ENCODE results near the gene NRDC.

Gene NRDC, protein sequence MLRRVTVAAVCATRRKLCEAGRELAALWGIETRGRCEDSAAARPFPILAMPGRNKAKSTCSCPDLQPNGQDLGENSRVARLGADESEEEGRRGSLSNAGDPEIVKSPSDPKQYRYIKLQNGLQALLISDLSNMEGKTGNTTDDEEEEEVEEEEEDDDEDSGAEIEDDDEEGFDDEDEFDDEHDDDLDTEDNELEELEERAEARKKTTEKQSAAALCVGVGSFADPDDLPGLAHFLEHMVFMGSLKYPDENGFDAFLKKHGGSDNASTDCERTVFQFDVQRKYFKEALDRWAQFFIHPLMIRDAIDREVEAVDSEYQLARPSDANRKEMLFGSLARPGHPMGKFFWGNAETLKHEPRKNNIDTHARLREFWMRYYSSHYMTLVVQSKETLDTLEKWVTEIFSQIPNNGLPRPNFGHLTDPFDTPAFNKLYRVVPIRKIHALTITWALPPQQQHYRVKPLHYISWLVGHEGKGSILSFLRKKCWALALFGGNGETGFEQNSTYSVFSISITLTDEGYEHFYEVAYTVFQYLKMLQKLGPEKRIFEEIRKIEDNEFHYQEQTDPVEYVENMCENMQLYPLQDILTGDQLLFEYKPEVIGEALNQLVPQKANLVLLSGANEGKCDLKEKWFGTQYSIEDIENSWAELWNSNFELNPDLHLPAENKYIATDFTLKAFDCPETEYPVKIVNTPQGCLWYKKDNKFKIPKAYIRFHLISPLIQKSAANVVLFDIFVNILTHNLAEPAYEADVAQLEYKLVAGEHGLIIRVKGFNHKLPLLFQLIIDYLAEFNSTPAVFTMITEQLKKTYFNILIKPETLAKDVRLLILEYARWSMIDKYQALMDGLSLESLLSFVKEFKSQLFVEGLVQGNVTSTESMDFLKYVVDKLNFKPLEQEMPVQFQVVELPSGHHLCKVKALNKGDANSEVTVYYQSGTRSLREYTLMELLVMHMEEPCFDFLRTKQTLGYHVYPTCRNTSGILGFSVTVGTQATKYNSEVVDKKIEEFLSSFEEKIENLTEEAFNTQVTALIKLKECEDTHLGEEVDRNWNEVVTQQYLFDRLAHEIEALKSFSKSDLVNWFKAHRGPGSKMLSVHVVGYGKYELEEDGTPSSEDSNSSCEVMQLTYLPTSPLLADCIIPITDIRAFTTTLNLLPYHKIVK

DNA sequence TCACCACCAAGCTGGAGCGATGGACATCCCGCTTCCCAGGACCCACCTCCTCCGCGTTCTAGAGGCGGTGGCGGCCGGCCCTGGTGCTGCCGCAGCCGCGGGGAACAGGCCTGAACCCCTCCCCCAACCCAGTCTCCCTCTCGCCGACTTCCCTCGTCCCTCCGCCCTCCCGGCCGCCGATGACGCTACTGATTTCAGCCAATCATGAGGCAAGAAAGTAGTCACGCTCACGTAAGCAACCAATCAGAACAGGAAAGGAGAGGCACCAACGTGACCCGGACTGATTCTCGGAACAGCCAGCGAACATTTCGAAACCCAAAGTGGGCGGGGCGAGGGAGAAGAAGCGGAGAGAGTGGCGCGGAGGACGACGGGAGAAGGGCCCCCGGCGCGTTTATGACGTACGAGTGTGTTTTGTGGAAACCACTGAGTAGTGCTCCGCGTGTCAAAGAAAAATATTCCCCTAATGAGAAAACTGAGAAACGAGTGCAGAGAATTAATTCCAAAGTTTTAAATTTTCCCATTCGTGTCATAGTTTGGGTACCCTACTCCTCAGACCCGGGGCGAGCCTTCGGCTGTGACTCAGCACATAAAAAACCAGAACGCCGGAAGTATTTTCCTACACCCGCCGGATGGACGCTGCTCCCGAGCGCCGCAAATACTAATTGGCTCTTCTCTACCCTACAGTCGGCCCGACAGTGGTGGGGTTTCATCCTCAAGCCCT is at the start of gene NRDC:
TSS of gene NRDC (minus strand) at position 112 of the 721 bp plus-strand sequence. CDS start 112 bp downstream, outside the sequence.
- DNase-seq (ENCODE audit: low read depth in 2 of 2) = peak; percentile 99 to 100

DNA sequence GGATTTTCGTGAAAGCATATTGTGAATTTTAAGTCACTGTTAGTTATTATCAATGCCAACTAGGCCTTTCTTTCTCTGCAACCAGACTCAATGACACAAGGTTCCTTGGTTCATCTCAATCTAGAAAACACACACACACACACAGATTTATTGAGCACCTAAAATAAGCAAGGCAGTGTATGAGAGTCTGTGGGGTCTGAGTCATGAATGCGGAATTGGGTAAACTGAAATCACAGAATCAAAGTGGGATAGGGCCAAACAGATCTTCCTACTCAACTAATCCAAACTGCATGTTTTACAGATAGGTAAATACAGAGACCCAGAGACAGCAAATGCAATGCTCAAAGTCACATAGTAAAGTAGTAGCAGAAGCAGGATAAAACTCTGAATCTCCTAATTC is 48.5 kb upstream of the NRDC start:
- DNase-seq (ENCODE audit: low read depth in 2 of 2) = no peak

DNA sequence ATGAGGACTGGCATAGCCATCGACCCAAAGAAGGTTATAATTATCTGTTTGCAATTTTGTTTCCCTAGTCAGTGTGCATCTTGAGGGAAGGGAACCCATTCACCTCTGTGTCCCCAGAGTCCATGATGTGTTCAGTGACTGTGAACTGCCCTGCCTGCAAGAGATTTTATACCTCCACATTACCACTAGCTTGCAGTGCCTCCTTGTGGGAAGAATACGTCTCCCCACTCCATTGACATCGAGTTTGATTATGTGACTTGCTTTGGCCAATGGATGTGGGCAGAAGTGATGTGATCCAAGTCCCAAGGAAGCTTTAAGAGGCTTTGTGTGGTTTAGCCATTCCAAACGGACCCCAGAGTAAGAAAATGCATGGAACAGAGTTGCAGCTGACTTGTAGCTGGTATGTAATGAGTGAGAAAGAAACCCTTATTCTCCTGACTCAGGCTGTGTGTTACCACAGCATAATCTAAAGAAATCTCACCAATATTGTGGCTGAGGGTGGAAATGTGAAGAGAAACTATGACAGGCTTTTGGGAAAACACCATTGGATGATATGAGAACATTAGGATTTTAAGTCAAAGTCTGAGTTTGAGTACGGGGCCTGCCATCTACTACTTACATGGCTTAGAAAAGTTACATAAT is 47.8 kb upstream of the NRDC start:
- no peak for DNase-seq (ENCODE audit: low read depth in 2 of 2)

DNA sequence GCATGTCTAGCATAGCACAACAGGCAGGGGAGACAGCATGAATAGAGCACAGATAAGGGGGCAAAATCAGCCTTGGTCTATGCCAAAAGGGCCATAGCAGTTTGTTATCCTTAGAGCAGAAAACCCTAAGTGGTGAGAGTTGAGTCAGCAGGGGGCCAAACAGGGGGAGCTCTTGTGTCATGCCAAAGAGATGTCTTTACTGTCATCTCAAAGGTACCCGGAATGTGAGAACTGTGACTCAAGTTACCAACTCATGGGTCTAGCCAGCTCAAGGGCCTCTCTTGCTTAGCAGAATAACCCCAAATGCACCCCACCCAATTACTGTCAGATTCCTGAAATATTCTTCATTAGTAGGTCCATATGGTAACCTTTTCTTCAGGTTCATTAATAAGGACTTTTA is 45.9 kb upstream of the NRDC start:
- peak; percentile 31 to 38 for DNase-seq (ENCODE audit: low read depth in 2 of 2)

DNA sequence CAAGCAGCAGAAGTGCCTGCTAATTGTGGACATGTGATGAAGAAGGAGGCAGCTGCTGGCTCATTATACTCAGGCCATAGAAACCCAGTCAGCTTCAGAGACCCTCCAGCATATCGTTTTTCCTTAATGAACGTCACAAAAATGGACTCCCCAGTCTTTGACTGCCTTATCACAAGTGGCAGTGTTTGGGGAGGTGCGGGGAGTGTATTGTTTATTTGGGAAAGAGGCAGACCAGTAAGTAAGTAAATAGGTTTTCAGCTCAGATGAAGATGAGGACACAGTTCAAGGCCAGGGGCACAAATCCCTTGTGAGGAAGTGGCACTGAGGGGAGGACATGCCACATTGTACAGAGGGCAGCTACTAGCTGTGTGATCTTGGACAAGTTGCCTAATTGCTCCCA is 43.5 kb upstream of the NRDC start:
- no peak for DNase-seq (ENCODE audit: low read depth in 2 of 2)

DNA sequence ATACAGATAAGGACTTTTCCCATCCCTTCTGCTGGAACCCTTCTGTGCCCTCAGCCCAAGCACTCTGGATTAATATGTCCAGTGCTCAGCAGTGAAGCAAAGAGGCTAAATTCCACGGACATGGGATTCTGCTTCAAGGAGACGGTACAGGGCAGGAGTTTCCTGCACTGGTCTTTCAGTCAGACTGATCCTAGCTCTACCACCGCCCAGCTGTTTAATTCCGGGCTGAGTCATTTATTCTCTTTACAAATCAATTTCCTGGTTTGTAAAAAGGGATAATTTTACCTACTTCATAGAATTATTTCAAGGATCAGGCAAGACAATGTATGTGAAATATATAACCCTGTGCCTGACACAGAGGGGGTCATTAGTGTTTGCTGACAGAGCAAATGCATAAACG is 41.6 kb upstream of the NRDC start:
- no peak for DNase-seq (ENCODE audit: low read depth in 2 of 2)

DNA sequence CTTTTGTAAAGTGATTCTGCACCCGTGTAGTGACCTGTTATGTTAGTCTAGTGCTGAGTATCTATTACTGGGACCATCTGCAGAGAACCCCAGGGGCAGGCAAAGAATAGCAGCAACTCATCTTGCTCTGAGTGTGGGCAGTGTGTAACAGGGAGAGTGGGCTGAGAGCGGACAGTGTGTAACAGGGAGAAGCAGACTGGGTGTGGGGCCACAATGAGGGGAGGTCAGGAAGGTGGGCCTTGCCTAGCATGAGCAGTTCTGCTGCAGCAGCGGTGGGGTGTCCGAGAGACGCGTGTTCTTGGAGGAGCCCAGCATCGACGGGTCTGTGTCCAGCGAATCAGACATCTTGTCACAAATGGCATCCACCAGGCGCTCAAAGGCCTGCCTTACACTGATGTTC is 41.2 kb upstream of the NRDC start:
- DNase-seq (ENCODE audit: low read depth in 2 of 2) = no peak

DNA sequence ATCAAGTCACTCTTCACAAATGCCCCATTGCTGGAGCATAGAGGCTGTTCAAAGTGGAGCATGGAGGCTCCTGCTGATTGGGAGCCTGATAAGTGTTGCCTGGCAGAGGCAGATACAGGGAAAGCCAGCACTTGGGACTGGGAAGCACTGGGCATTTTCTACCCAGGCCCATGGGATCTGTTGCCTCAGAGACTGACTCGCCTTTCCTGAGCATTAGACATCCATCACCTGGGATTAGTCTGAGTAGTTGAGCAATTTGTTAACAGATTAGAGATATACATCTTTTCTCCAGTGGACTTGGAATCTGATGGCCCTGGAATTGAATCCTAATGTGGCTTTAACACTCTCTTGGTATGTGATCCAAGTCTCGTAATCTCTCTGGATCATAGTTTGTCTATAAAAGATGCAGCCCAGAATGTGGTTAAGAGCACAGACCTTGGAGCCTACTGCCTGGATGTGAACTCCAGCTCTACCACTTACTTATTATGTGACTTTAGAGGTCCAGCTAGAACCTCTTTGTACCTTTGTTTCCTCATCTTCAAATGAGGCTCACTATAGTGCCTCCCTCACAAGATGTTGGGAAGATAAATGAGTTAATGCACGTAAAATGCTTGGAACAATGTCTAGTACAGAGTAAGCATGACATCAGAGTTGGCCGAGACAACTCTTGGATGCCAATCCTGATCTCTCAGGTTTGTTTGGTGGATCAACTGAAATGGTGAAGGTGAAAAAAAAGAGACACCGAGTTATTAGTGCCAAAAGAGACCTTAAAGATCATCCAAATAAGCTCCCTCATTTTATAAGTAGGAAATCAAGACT is 38.3 kb upstream of the NRDC start:
- DNase-seq (ENCODE audit: low read depth in 2 of 2) = no peak

DNA sequence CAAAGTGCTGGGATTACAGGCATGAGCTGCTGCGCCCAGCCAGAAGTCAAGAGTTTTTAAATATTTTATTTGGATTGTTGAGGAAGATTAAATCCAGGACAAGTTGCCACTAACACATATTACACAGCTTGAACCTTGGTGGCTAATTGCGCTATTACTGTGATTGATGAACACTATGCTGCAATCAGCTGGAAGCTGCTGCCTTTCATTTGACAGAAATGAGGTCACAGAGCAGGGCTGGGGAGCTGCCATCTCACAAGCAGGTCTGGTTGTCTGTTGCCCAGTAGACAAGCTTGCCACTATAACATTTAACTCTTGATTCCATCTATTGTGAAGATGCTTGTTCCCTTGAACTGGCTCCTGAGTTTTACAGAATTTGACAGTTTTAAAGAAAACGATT is 37.4 kb upstream of the NRDC start:
- no peak for DNase-seq (ENCODE audit: low read depth in 2 of 2)

DNA sequence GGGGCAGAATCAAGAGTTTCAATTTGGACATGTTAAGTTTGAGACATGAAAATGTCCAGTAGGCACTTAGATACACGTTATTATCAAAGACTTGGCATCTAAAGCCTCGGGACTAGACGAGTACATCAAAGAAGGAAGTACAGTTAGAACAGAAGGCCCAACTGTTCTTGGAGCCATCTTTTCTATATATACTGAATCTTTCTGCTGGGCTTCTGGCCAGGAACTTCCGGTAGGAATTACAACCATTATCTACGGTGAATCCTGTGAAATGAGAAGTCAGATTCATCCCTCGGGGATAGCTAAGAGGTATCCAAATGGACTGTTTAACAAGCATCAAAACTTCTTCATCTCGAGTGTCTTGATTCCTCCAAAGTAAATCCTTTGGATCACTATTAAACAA is 34.4 kb upstream of the NRDC start:
- no peak for DNase-seq (ENCODE audit: low read depth in 2 of 2)

DNA sequence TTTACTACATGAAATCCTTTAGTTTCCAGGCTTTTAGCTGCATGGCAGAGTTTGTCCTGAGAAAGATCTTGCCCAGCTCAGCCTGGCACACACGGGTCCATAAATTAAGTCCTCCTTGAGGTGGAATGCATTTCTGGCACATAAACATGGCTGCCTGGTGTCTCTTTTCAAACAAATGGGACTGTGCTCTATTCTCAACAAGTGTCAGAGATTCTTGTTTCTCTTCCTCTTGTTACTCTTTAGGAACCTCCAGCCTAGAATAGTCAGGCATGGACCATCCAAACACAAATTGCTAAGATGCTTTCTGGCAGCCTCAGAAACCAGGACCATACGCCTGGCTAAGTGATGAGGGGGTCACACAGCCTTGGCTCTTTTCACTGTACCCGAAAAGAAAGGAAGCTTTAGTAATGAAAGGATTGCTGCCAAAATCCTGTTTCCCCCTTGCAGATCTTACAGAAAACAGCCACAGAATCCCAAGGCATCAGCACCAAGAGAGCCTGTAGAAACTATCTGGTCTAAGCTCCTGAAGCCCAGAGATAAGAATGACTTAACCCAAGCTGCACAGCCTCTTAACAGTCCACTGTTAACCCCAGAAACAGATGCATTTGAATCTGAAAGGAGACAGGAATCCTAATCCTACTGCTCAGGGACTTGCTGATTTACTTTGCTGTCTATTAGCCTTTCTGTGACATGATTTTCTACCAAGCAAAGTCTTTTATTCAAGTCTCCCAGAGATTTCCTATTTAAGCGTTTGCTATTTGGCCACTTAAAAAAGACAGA is 31.9 kb upstream of the NRDC start:
- no peak for DNase-seq (ENCODE audit: low read depth in 2 of 2)

DNA sequence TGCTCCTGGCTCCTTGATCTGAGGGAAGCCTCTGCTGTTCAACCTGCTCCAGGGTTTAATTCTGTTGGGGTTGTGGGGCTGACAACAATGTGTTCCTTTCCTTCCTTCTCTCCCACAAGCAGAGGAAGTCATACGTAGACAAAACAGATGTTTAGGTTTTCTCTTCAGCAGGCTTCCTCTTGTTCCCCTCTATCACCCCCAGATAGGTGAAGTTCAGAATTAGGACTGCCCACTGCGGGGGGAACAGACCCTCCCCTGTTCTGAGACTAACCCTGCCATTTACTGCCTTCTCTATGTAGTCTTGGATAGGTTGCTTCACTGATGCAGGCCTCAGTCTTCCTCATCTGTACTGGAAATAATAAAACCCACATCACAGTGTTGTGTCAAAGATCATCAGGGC is 30.0 kb upstream of the NRDC start:
- no peak for DNase-seq (ENCODE audit: low read depth in 2 of 2)

DNA sequence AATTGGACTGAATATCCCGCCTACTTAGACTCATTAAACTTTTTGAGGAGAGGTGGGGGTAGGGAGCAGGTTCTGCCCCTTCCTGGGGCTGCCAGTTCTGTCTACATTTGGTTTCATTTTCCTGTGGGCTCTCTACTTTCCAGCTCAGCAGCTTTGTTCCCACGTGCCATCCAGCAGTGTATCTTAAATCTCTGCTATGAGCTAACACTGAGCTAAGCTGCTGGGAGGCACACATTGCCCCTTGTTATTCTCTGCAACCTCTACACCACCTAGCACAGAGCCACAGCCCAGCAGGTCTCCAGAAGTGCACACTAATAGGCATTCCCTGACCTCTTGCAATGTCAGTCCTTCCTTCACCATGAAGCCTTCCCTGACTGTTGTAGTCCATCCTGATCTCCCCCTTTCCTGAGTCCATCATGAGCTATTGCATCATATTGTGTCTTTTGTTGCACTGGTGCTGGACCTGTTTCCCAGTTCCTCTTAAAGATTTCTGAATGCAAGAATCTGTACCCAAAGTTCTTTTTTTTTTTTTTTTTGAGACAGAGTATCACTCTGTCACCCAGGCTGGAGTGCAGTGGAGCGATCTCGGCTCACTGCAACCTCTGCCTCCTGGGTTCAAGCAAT is 28.7 kb upstream of the NRDC start:
- DNase-seq (ENCODE audit: low read depth in 2 of 2) = no peak

DNA sequence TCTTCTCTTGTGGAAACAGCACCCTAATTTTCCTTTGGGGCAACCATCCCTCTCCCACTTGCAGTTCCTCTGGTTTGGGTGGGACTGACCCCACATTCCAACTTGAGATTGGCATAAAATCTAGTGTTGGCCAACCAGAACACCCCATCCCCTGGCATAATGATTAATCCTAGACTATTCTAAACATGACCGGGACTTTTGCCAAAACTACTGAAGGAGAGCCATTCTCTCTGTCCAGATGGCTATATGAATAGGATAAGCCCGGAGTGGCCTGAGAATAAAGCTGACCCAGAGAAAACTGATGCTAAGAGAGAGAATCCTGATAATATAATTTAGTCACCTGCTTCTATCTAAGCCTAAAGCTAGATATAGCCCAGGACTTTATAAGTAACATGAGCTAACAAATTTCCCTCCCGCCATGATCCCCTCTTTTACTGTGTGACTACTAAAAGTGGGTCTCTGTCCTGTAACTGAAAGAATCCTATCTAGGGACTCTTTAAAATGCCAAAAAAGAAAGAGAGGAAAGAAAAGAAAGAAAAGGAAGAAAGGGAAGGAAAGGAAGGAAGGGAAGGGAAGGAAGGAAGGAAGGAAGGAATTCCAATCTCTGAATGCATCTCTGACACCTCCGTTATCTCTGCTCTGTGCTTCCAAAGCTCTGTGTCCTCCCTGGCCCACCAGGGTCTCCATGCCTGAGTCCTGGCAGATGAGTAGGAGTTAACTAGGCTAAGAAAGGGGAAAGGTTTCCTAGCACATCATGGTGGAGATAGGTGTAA is 28.0 kb upstream of the NRDC start:
- no peak for DNase-seq (ENCODE audit: low read depth in 2 of 2)

DNA sequence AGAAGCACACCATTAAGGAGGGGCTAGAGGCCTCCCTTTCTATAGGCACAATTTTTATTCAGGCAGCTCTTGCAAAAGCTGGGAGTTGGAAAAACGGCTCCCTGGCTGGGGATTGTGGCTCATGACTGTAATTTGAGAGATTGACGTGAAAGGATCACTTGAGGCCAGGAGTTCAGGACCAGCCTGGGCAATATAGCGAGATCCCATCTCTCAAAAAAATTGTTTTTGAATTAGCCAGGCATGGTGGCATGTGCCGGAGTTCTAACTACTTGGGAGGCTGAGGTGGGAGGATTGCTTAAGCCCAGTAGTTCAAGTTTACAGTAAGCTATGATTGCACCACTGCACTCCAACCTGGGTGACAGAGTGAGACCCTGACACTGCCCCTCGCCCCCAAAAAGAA is 23.9 kb upstream of the NRDC start:
- DNase-seq (ENCODE audit: low read depth in 2 of 2) = no peak

DNA sequence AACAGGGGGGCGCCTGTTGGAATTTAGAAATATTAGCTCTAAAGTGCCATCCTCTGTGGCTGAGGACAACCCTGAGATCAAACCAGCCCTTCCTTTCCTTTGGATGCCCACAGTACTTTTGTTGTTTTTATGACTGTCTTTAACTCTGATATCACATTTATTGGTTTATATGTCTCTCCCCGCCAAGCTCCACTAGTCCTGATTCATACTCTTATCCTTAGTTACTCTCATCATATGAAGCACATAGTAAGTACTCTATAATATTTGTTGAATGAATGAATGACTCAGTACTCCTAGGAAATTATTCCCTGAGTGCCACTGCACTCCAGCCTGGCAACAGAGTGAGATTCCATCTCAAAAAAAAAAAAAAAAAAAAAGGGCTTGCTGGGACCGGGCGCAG is 22.6 kb upstream of the NRDC start:
- DNase-seq (ENCODE audit: low read depth in 2 of 2) = no peak

DNA sequence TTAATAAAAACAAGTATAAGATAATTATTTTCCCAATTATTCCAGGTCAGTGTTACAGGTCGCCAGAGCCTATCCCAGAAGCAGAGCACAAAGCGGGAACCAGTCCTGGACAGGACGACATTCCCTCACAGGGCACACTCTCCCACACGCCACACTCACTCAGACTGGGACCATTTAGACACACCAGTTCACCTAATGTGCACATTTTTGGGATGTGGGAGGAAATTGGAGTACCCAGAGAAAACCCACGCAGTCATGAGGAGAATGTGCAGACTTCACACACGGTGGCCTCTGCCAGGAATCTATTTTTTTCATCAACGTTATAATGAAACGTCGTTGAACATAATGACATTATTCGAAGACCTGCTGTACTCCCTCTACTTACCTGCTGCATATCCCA is 20.5 kb upstream of the NRDC start:
- no peak for DNase-seq (ENCODE audit: low read depth in 2 of 2)

DNA sequence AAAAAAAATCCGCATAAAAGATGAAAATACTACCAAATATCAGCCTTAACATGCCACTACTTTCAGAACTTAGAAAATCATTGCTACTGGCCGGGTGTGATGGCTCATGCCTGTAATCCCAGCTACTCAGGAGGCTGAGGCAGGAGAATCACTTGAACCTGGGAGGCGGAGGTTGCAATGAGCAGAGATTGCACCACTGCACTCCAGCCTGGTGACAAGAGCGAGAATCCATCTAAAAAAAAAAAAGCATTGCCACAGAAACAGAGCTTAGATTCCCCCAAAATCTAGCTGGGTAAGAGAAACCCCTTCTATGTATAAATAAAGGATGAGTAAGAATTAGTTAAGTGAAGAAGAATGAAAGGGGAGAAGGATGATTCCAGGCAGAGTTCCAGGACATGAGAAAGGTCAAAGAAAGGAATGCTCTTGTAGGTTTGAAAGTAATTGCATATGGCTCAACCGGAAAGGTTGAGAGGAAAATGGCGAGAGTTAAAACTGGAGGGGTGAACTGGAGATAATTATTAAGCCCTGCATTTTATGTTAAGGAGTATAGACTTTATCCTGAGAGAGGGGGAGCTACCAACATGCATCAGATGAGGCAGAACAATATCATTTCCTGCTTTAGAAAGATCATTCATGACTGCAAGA is 19.7 kb upstream of the NRDC start:
- DNase-seq (ENCODE audit: low read depth in 2 of 2) = no peak

Measured in stimulated activated CD4-positive, alpha-beta T cell treated with anti-CD3 and anti-CD28 coated beads, Interleukin-15, amount 100 ng/mL, for 48 hours (primary cell).